K562 (cell line): ENCODE results near the gene LPCAT3. TPM values are rescaled to one million over a fixed set of nuclear protein-coding genes. Genes with fewer than 3 reads are reported as not detected.

Experiments used
- ATF6 ChIP-seq: sonication (generic); formaldehyde crosslinking; IDR thresholded peaks from 2 replicates; pipeline ENCODE4 v1.4.0; 2020; ENCODE audit warnings: mild to moderate bottlenecking, missing genetic modification reagents
- BRD9 ChIP-seq: fragments of 450-650 bp; IDR thresholded peaks from 2 replicates; pipeline ENCODE4 v1.6.1; 2018; ENCODE audit warnings: low read depth; ENCODE audit not compliant: partially characterized antibody
- CLOCK ChIP-seq: fragments of 250-450 bp; sonication (Bioruptor Pico); IDR thresholded peaks from 2 replicates; pipeline ENCODE4 v1.4.0; 2020; ENCODE audit warnings: mild to moderate bottlenecking, moderate library complexity, borderline replicate concordance
- CREB3L1 ChIP-seq: fragments of 450-650 bp; IDR thresholded peaks from 2 replicates; pipeline ENCODE4 v1.6.1; 2014; ENCODE audit warnings: low read depth, mild to moderate bottlenecking, moderate library complexity, borderline replicate concordance
- FOXO4 ChIP-seq: fragments of 450-650 bp; formaldehyde crosslinking; IDR thresholded peaks from 2 replicates; pipeline ENCODE4 v1.4.0; 2020; ENCODE audit warnings: mild to moderate bottlenecking, moderate library complexity
- KAT2B ChIP-seq: IDR thresholded peaks from one replicate; pipeline ENCODE4 v1.6.1; 2012; ENCODE audit warnings: low read depth, mild to moderate bottlenecking, control low read depth, inconsistent platforms, low read length, moderate library complexity
- LCOR ChIP-seq: sonication (generic); formaldehyde crosslinking; IDR thresholded peaks from 2 replicates; pipeline ENCODE4 v1.8.0; 2022; ENCODE audit warnings: mild to moderate bottlenecking, missing genetic modification reagents
- MITF ChIP-seq: IDR thresholded peaks from 2 replicates; pipeline ENCODE4 v1.6.1; 2014; ENCODE audit warnings: antibody characterized with exemption
- MYC ChIP-seq, 2 experiments: fragments of 250-450 bp in 1 of 2; sonication (Bioruptor Pico) in 1 of 2; IDR thresholded peaks; 2 replicates each; pipeline versions ENCODE4 v1.5.1 to v1.6.1; 2012 to 2021; ENCODE audit warnings: low read depth in 2 of 2, borderline replicate concordance in 1 of 2, improper control_type of control experiment in 1 of 2, low read length in 1 of 2, mild to moderate bottlenecking in 1 of 2, moderate library complexity in 1 of 2
- NR2C2 ChIP-seq, 2 experiments: fragments of 200-800 bp in 1 of 2; sonication (Bioruptor generic) in 1 of 2; sonication (generic) in 1 of 2; formaldehyde crosslinking in 1 of 2; IDR thresholded peaks; 2 replicates each; pipeline versions ENCODE4 v1.6.1 to v1.8.0; 2016 to 2022; ENCODE audit warnings: mild to moderate bottlenecking in 1 of 2, missing compliant biosample characterization in 1 of 2, missing genetic modification characterization in 1 of 2, missing genetic modification reagents in 1 of 2
- PKNOX1 ChIP-seq: fragments of 450-650 bp; IDR thresholded peaks from 2 replicates; pipeline ENCODE4 v1.6.1; 2016
- SAP30 ChIP-seq: fragments of 200-600 bp; sonication (generic); IDR thresholded peaks from 2 replicates; pipeline ENCODE4 v1.6.1; 2012; ENCODE audit warnings: borderline replicate concordance, low read depth, mild to moderate bottlenecking, moderate library complexity, low read length, control low read depth, inconsistent platforms; ENCODE audit not compliant: insufficient read depth, poor library complexity, severe bottlenecking
- TEAD4 ChIP-seq, 2 experiments: sonication (generic) in 1 of 2; formaldehyde crosslinking in 1 of 2; IDR thresholded peaks; 2 replicates each; pipeline versions ENCODE4 v1.6.1 to v1.8.0; 2012 to 2022; ENCODE audit warnings: borderline replicate concordance in 1 of 2, inconsistent platforms in 1 of 2, low read length in 1 of 2, mild to moderate bottlenecking in 1 of 2, missing genetic modification reagents in 1 of 2
- TRIM24 ChIP-seq, 2 experiments: fragments of 450-650 bp; IDR thresholded peaks; 2 replicates each; pipeline ENCODE4 v1.6.1; 2016
- ZNF384 ChIP-seq: IDR thresholded peaks from 2 replicates; pipeline ENCODE4 v1.6.1; 2012; ENCODE audit warnings: low read depth, low read length, improper control_type of control experiment
- ZNF507 ChIP-seq: conservative IDR thresholded peaks from 2 replicates; pipeline ENCODE4 v1.6.1; 2017; ENCODE audit warnings: missing genetic modification characterization, missing compliant biosample characterization
- polyA plus RNA-seq, 8 experiments: library from polyadenylated mRNA; depleted of rRNA in 4 of 8; stranded (reverse) in 5 of 8; unstranded in 3 of 8; fragments of >200 nt; fragmentation: Nextera tagmentation in 2 of 8; fragmentation: Illumina TruSeq in 1 of 8; extraction: Ambion mirVana in 2 of 8; extraction: Trizol in 1 of 8; gene quantifications; 2 replicates each; pipeline versions ENCODE4 v1.2.1 to v1.2.3, GENCODE V29; 2011 to 2014; ENCODE audit warnings: inconsistent platforms in 1 of 8, missing spikeins in 1 of 8
- total RNA-seq, 7 experiments: library from RNA; depleted of rRNA in 6 of 7; stranded (reverse); fragments of >200 nt in 6 of 7; fragmentation: Illumina TruSeq in 2 of 7; extraction: Trizol in 2 of 7; gene quantifications; 2 replicates each; pipeline versions ENCODE4 v1.2.1 to v1.2.3, GENCODE V29; 2011 to 2021; ENCODE audit warnings: low replicate concordance in 1 of 7

Gene LPCAT3
- total and polyA plus RNA-seq, 9 of the 15 experiments (the other 6 are each of a cell fraction or from before 2014, with no cell fraction given), result 4.9 to 52.5 (median 25.3) TPM

GRCh38 chr12:7026854-7027253 is 8.6 kb upstream of the LPCAT3 start (continued):
- TF ChIP-seq MITF (no peak), ZNF384 (0 out of 2 replicates have a peak, but pooled peaks have one; percentile 56), TEAD4 (IDR thresholded peaks at IDR 0.05; ENCODE audit: low read length) (peak; percentile 61), TEAD4 (CRISPR knock-in tag; IDR thresholded peaks at IDR 0.05; ENCODE audit: borderline replicate concordance) (no peak), ATF6 (CRISPR knock-in tag) (no peak), LCOR (no peak), CREB3L1 (no peak), ZNF507 (tag) (no peak), TRIM24 (IDR thresholded peaks at IDR 0.05) (peak; percentile 27 to 57; a peak in 1 of 4 replicates), SAP30 (no peak), CLOCK (CRISPR knock-in tag) (no peak), BRD9 (no peak), NR2C2 (CRISPR knock-in tag; IDR thresholded peaks at IDR 0.05) (no peak), NR2C2 (tag; IDR thresholded peaks at IDR 0.05) (no peak), FOXO4 (no peak), KAT2B (no peak), MYC (IDR thresholded peaks at IDR 0.05; ENCODE audit: low read depth, low read length) (no peak), MYC (CRISPR knock-in tag; IDR thresholded peaks at IDR 0.05; ENCODE audit: borderline replicate concordance, low read depth) (no peak), PKNOX1 (peak; percentile 61)
